ENCODE results near the gene CRIM1. TPM values are rescaled to one million over a fixed set of nuclear protein-coding genes. Genes with fewer than 3 reads are reported as not detected.

CRIM1 gene
- total and polyA plus RNA-seq, 2 of the 8 experiments (the other 6 are each of a cell fraction or from before 2014, with no cell fraction given): 9.4 to 28.4 TPM

GRCh38 chr2:36432479-36432878, 76.9 kb downstream of the CRIM1 start:
- Histone ChIP-seq H4K91ac (replicated peaks; ENCODE audit: insufficient read length, low read length) (no peak overlapping the region), H2BK12ac (ENCODE audit: low read depth, low read length) (no peak overlapping the region), H2AFZ (ENCODE audit: low read length) (no peak overlapping the region), H4K8ac (ENCODE audit: extremely low read depth, insufficient read depth, low read length) (no peak overlapping the region), H2BK15ac (ENCODE audit: low read length) (no peak overlapping the region), H3K4me1 (replicated peaks in 1 of 4; ENCODE audit: control insufficient read depth in 3 of 4, insufficient read depth in 4 of 4, low read length in 3 of 4) (peaks cover 3 to 13% (median 6%) of the 10 kb centered on the region in 4 experiments; a peak in 4 of 7 replicates), H2AK5ac (ENCODE audit: low read depth, low read length) (no peak overlapping the region), H3K56ac (replicated peaks; ENCODE audit: insufficient read length, low read depth, low read length) (no peak overlapping the region), H2BK120ac (replicated peaks; ENCODE audit: low read depth, low read length) (no peak overlapping the region), H4K20me1 (replicated peaks in 1 of 2; ENCODE audit: control insufficient read depth in 1 of 2, insufficient read depth in 2 of 2, low read length in 2 of 2) (peaks cover 1% of the 10 kb centered on the region in 2 experiments), H4K5ac (ENCODE audit: insufficient read length, low read depth, low read length) (no peak overlapping the region), H3K18ac (ENCODE audit: extremely low read depth, low read length) (no peak overlapping the region), H3K27ac (ENCODE audit: low read depth, low read length) (no peak overlapping the region), H2BK5ac (ENCODE audit: low read depth, low read length) (no peak overlapping the region), H3K79me1 (ENCODE audit: low read depth, low read length) (peaks cover 2% of the 10 kb centered on the region; the same call in 1 of the 2 replicates), H3K9ac (replicated peaks in 1 of 4; ENCODE audit: extremely low read depth in 1 of 4, low read depth in 3 of 4, low read length in 3 of 4) (no peak overlapping the region), H3K4me2 (ENCODE audit: insufficient read depth in 1 of 2, low read depth in 2 of 2, low read length in 2 of 2) (no peak overlapping the region), H2BK20ac (ENCODE audit: low read length) (no peak overlapping the region), H3K23me2 (ENCODE audit: low read depth, low read length) (no peaks in the 10 kb centered on the region), H3K4ac (replicated peaks; ENCODE audit: insufficient read length, low read depth, low read length) (no peak overlapping the region), H3K79me2 (ENCODE audit: control insufficient read depth in 1 of 2, insufficient read depth in 2 of 2, low read length in 2 of 2) (peaks cover 3 to 79% of the 10 kb centered on the region in 2 experiments; a peak in 3 of 4 replicates), H3K14ac (ENCODE audit: insufficient read length) (no peak overlapping the region), H3K9me3 (ENCODE audit: insufficient read depth in 2 of 2, low read depth in 1 of 2, low read length in 1 of 2) (no peaks in the 10 kb centered on the region), H3K36me3 (ENCODE audit: control insufficient read depth in 2 of 4, insufficient read depth in 4 of 4, low read length in 3 of 4) (no peaks in the 10 kb centered on the region), H3K27me3 (replicated peaks in 1 of 4; ENCODE audit: control insufficient read depth in 3 of 4, extremely low read depth in 1 of 4, insufficient read depth in 3 of 4, low read length in 3 of 4) (no peaks in the 10 kb centered on the region), H3K4me3 (ENCODE audit: extremely low read depth in 1 of 4, insufficient read depth in 2 of 4, low read depth in 3 of 4, low read length in 4 of 4) (no peak overlapping the region), H3K23ac (ENCODE audit: insufficient read length) (no peak overlapping the region)
- DNase-seq (ENCODE audit: low read depth in 1 of 2, low spot score in 2 of 2) (no peak), FAIRE-seq (no peak)
- CTCF ChIA-PET (ENCODE audit: partially characterized antibody): interaction anchor here (0.6 to 4.4 kb wide), 10 partner anchors 10 to 233 kb away, joined by 3 to 20 read pairs (median 4); no protein-coding TSS in a partner anchor
- POLR2A ChIA-PET (ENCODE audit: partially characterized antibody): interaction anchor here (0.6 to 1.5 kb wide), 2 partner anchors 13 to 24 kb away, joined by 3 to 6 read pairs; no protein-coding TSS in a partner anchor
- 96% methylated on average over 3 of the region's 3 CpGs; no CpG with 5 or more reads in 1 of the 2 experiments for WGBS, 2 experiments (ENCODE audit: extremely low coverage in 1 of 2, insufficient coverage in 1 of 2, insufficient read length in 1 of 2, insufficient replicate concordance in 2 of 2, low coverage in 1 of 2, low lambda C conversion rate in 2 of 2, missing lambda C conversion rate in 1 of 2)
- no peak for TF ChIP-seq SP1 (IDR thresholded peaks at IDR 0.05; ENCODE audit: low read depth, low read length)
